Esophagus muscularis mucosa (tissue), 3 donors: ENCODE data around the gene SH3PXD2B.

ENCODE experiments used
- CTCF ChIP-seq, 3 experiments: fragments of 200-600 bp in 2 of 3; fragments of 450-650 bp in 1 of 3; sonication (generic) in 2 of 3; IDR thresholded peaks; one replicate each; pipeline ENCODE4 v1.5.1; 2017 to 2019; ENCODE audit warnings: antibody characterized with exemption in 3 of 3, mild to moderate bottlenecking in 2 of 3, moderate library complexity in 1 of 3
- POLR2A ChIP-seq: fragments of 450-650 bp; IDR thresholded peaks from one replicate; pipeline ENCODE4 v1.6.1; 2017; ENCODE audit warnings: antibody characterized with exemption, moderate library complexity, mild to moderate bottlenecking, low read depth

GRCh38 chr5:172421020-172421419 is 33.3 kb downstream of the SH3PXD2B start:
- TF ChIP-seq CTCF (IDR thresholded peaks at IDR 0.05): no peak
- no peak for TF ChIP-seq POLR2A
